Nephron (organoid): Measurements from ENCODE around the gene CREB3L2.

Experiments used
- H3K27ac Mint-ChIP-seq, 3 experiments: 2 replicates each; pipeline ENCODE4 v1.8.0; 2020; ENCODE audit warnings: mixed read lengths in 3 of 3, mild to moderate bottlenecking in 2 of 3, moderate library complexity in 1 of 3
- H3K27me3 Mint-ChIP-seq: 2 replicates; pipeline ENCODE4 v1.8.0; 2021; ENCODE audit warnings: low read depth, mild to moderate bottlenecking, moderate library complexity, mixed read lengths
- H3K36me3 Mint-ChIP-seq: 2 replicates; pipeline ENCODE4 v1.8.0; 2020; ENCODE audit warnings: low read depth, mixed read lengths
- H3K4me1 Mint-ChIP-seq: 2 replicates; pipeline ENCODE4 v1.8.0; 2020; ENCODE audit warnings: mixed read lengths
- H3K4me3 Mint-ChIP-seq, 3 experiments: 2 replicates each; pipeline ENCODE4 v1.8.0; 2020; ENCODE audit warnings: mild to moderate bottlenecking in 3 of 3, mixed read lengths in 3 of 3, moderate library complexity in 2 of 3
- H3K9me3 Mint-ChIP-seq: 2 replicates; pipeline ENCODE4 v1.8.0; 2020; ENCODE audit warnings: mixed read lengths
- TF ChIP-seq, protein P1 (sequence below), 3 experiments: fragments of 200-600 bp; sonication (generic); IDR thresholded peaks; one replicate each; pipeline ENCODE4 v1.5.0; 2021; ENCODE audit warnings: antibody characterized with exemption in 3 of 3; ENCODE audit not compliant: unreplicated experiment in 3 of 3

Gene CREB3L2

DNA sequence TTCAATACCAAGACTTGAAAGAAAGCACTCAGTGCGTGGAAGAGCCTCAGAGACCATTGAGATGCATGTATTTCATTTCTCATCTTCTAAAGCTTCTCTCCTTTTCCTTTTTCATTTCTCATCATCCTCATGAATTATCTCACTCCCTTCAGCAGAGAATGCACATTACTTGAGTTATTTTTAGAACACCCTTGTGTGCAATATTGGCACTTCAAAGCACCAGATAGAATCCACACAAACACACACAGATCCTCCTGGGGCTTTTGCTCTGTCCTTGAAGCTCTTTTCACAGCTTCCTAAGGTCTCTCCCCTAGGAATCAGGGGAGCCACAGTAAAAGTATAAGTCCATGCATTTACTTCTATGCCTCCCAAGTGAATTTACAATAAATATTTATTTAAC, 173.4 kb downstream of the CREB3L2 start:
- peaks cover 4% of the 10 kb centered on the region for H3K36me3 Mint-ChIP-seq

DNA sequence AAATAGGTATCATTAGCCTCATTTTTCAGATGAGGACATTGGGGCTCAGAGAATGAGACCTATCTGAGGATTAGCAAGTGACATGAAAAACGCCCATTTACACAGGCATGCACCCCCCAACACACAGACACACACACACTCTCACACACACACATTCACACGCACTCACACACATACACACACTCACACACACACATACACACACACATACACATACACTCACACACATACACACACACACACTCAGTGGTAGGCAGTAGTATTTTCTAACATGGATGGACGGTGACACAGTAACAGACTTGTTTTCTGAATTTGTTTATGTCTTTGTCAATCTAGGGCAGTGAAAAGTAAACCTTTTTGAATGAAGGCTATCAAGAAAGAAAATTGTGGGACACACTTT, 176.4 kb downstream of the CREB3L2 start:
- H3K4me3 Mint-ChIP-seq: no peak overlapping the region

More for the DNA sequence above, 173.4 kb downstream of the CREB3L2 start:
- Mint-ChIP-seq H3K27me3 (peaks cover 4% of the 10 kb centered on the region), H3K27ac (no peak overlapping the region), H3K9me3 (peaks cover 21% of the 10 kb centered on the region), H3K4me1 (peaks cover 16% of the 10 kb centered on the region), H3K4me3 (no peak overlapping the region)
- TF ChIP-seq, protein P1, sequence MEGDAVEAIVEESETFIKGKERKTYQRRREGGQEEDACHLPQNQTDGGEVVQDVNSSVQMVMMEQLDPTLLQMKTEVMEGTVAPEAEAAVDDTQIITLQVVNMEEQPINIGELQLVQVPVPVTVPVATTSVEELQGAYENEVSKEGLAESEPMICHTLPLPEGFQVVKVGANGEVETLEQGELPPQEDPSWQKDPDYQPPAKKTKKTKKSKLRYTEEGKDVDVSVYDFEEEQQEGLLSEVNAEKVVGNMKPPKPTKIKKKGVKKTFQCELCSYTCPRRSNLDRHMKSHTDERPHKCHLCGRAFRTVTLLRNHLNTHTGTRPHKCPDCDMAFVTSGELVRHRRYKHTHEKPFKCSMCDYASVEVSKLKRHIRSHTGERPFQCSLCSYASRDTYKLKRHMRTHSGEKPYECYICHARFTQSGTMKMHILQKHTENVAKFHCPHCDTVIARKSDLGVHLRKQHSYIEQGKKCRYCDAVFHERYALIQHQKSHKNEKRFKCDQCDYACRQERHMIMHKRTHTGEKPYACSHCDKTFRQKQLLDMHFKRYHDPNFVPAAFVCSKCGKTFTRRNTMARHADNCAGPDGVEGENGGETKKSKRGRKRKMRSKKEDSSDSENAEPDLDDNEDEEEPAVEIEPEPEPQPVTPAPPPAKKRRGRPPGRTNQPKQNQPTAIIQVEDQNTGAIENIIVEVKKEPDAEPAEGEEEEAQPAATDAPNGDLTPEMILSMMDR (IDR thresholded peaks at IDR 0.05; ENCODE audit: unreplicated experiment in 3 of 3): no peak

More for the DNA sequence above, 176.4 kb downstream of the CREB3L2 start:
- Mint-ChIP-seq H3K36me3 (no peaks in the 10 kb centered on the region), H3K27ac (no peak overlapping the region), H3K9me3 (peaks cover 2% of the 10 kb centered on the region), H3K4me1 (peaks cover 30% of the 10 kb centered on the region), H3K27me3 (peaks cover 9% of the 10 kb centered on the region)
- TF ChIP-seq, protein P1 (IDR thresholded peaks at IDR 0.05; ENCODE audit: unreplicated experiment in 3 of 3): no peak
